NCI-H2227 treated with DMSO at 0.1 percent for 48 hours (cell line): ENCODE results near the gene SIRT5.

Experiments
- DNase-seq: peaks from one replicate; lab custom pipeline; 2025; lab: John Stamatoyannopoulos, UW

SIRT5 gene

DNA sequence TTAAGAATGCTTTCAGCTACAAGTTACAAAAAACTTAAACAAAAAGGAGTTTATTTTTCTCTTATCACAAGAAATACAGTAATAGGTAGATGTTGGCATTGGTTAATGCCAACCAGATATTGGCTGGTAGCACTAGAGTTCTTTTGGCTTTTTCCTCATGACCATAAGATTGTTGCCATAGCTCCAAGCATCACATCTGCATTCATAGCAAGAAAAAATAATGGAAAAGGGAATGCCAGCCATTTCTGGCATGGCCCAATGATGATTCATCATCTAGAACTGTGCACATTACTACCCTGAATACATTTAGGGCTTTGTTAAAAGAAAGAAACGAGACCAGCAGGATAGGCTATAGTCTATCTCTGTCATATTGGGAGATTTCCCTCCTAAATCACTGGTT is 20.8 kb upstream of the SIRT5 start:
- DNase-seq: no peak

GRCh38 chr6:13554929-13555333 is 19.5 kb upstream of the SIRT5 start:
- DNase-seq: peak; percentile 60

DNA sequence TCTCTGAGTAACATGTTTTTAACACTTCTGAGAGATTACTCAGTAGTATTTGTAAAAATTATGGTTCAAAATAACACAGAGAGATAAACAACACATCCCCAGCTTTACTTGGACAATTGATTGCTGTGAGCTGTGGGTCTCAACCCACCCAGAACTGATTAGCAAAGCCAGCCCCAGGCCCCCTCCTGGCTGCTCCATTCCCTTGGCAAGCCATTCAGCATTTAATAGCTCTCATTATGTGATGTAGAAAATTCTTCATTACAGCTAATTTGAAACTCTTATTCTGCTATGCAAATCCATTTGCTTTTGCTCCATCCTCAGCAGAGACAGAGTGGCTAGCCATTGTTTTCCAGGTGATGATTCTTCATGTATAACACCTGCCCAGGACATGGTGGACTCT is 16.6 kb upstream of the SIRT5 start:
- no peak for DNase-seq

GRCh38 chr6:13558718-13559117 is 15.7 kb upstream of the SIRT5 start:
- DNase-seq: no peak

DNA sequence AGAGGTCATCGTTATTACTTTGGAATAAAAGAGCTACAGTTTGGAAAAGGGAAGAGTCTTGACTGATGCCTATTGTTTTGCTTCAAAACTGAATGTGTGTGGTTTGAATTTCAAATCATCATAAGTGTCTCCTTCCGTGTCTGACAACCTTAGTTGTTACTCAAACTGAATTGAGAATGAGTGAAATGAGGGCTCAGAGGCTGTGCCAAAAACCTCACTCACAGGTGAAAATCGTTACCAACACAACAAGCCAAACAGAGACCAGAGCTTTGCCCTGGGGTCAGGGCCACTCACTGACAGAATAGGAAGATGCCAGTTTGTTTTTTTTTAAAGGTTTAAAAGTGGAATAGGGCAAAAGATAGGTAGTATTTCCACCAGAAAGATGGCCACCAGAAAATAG is 15.2 kb upstream of the SIRT5 start:
- DNase-seq: no peak

- no peak for DNase-seq
These were observed 14.3 kb upstream of the SIRT5 start for GRCh38 chr6:13559968-13560650.

DNA sequence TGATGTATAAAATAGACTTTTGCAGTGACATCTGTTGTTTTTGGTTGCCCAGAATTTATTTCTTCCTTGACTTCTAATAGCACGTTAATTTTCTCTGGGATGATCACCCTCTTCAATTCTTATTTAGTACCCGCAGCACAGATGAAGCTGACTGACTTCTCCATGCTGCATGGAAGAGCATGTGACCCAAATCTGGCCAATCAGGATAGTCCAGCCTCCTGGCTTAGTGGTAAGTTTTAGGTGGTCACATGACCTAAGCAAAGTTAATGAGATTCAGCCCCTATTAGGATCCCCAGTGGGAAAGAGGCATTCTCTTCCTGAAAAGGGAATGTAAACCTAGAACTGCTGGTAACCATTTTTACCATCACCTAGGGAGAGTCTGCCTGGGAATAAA is 13.8 kb upstream of the SIRT5 start:
- no peak for DNase-seq

DNA sequence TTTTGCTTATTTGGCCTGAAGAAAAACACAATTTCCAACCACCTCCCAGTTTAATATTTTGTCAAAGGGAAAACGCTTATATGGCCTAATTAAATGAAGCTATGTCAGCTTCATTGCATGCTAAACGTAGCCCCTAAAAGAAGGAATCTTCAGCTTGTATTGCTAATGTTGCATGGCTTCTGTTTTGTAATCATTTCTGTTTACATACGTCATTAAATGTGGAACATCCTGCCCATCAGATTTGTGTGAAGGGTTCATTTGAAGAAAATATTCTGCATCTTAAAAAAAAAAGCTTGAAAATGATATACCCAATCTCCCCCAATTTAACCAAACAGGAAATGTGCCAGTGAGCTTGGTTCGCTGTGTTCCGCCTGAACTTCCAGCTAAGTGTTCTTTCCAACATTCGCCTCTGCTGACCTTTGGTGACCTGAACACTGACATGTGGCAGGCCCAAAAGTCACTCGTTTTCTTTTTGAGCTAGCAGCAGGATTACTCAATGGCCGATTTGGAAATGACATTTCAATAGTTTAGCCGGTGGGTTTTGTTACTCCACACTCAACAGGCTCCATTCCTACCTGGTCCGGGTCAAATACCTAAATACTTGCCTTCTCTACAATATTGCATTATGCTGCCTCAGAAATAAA is 12.7 kb upstream of the SIRT5 start:
- DNase-seq: no peak

- DNase-seq: no peak
These were observed 11.4 kb upstream of the SIRT5 start for GRCh38 chr6:13563009-13563408.

DNA sequence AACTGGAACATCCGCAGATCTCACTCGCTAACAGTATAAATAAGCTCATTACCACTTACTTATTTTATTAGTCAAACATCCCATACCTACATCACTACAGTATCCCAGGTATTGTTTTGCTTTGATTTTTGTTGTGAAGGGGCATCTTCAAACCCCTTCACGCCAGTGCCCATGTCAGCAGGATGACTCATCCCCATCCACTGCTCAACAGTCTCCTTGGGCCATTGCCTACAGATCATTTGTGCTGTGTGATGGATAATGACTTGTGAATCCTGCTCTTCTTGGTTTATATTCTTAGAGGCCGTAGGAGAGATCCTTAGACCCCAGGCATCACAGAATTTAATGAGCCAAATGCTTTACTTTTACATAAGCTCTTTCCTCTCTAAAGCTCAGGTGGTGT is 8.5 kb upstream of the SIRT5 start:
- DNase-seq: no peak

GRCh38 chr6:13566500-13566899 is 7.9 kb upstream of the SIRT5 start:
- no peak for DNase-seq

DNA sequence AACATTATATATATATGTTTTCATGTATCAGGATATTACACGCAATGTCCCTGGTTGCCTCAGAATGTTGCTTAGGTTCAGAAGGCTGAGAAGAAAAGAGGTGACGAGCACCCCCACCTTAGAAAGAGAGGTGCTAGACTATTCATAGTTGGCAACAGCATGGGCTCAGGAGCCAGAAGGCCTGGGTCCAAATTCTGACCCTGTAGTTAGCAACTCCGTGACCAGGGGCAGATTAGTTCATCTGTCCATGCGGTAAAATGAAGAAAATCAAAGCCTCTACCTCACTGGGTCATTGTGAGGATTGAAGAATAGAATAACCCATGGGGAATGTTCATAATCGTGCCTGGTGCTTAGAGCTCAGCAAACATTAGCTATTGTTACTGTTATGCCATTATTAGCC is 5.4 kb upstream of the SIRT5 start:
- no peak for DNase-seq

DNA sequence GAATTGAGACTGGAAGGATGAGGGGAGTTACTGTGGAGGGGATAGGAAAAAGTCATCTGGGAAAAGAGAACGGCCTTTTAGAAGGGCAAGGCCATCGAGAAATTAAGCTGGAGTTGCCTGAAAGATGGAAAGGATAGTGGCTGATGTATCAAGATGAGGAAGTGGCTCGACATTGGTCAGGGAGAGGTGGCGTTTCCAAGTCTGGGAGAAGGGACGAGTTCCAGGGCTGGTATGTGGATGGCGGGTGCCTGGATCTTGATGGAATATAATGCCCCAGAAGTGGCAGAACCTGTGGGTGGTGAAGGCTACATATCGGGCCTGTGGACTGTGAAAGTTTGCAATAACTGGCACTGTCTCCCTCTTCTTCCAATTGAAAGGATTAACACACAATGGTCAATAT is 2.2 kb upstream of the SIRT5 start:
- DNase-seq: no peak

DNA sequence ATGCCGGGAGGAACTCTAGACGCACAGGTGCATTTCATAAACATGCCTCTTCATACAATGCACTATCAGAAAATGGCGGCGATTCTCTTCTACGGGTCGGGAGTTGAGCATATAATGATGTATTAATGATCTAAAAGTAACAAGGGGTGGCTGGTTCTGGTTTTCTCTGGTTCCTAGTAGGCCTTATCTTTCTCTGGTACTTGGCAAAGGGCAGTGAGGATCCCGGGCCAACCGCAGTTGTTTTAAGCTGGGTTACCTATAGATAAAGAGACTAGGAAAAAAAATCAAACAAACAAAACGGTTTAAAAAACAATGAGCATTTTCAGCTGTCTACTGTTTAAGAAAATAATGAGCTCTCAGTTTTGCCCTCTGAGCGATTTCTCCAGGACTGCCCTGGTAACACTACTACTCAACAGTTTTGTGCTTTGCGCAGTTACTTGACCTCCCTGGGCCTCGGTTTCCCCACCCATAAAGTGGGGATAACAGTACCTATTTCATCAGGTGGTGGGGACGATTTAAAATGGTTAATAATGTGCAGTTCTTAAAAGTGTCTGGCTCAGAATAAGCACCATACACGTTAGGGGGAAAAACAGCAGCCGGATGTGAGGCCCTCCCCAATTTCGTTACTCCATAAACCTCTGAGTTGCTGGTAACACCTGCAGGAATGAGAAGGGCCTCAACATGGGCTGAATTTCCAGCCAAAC is 1.3 kb upstream of the SIRT5 start:
- no peak for DNase-seq

DNA sequence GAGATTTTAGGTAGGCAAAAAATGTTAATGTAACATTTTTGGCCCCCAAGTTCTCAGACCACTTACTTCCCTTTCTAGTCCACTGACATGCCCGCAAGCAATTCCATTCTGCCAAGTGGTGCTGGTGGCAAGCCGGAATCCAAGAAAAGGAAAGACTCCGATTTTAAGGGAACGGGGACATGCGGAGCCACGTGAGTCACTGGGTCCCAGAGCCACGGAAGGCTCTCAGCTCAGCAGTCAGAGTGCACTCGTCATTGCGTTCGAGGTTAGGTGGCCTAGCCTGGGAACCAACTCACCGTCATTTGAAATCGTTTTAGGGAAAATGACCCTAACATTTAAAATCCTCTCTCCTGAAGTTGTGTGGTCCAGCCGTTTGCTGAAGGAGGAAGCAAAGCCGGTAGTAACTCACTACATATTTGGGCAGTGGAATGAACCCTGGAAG is 711 bp upstream of the SIRT5 start:
- peak; percentile 54 for DNase-seq

DNA sequence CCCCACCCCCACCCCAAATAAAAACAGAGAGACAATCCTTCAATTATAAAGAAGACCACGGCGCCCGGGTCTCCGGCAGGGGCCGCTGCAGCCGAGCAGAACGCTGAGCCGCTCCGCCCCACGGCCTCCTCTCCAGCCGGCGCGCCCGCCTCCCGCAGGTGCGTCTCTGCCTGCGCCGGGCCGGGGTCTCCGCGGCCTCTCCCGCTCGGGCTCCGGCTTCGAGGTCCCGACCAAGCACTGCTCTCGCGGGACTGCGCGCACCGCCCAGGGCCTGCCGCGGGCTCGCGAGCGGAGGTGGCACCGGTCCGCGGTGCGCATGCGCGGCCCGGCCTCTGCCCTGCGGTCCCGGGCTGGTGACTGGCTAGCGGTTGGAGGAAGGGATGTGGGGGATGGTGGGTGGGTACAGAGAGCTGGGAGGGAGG is 241 bp upstream of the SIRT5 start:
- DNase-seq: peak; percentile 95

GRCh38 chr6:13575377-13575775 is 975 bp downstream of the SIRT5 start:
- DNase-seq: no peak

DNA sequence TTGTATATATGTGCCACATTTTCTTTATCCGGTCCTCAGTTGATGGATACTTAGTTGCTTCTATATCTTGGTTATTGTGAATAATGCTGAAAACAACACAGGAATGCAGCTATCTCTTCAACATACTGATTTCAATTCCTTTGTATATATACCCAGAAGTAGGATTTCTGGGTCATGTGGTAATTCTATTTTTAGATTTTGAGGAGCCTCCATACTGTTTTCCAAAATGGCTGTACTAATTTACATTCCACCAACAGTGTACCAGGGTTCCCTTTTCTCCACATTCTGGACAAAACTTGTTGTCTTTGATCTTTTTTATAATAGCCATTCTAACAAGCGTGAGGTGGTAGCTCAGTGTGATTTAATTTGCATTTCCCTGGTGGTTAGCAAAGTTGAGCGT is 1.6 kb downstream of the SIRT5 start:
- DNase-seq: no peak

DNA sequence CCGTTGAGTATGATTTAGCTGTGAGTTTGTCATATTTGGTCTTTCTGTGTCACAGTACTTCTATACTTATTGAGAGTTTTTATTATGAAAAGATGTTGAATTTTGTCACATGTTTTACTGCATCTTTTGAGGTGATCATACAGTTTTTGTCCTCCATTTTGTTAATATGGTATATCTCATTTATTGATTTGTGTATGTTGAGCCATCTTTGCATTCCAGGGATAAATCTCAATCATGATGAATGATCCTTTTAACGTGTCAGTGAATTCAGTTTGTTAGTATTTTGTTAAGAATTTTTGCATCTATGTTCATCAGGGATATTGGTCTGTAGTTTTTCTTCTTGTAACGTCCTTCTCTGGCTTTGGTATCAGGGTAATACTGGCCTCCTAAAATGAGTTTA is 3.5 kb downstream of the SIRT5 start:
- DNase-seq: no peak

DNA sequence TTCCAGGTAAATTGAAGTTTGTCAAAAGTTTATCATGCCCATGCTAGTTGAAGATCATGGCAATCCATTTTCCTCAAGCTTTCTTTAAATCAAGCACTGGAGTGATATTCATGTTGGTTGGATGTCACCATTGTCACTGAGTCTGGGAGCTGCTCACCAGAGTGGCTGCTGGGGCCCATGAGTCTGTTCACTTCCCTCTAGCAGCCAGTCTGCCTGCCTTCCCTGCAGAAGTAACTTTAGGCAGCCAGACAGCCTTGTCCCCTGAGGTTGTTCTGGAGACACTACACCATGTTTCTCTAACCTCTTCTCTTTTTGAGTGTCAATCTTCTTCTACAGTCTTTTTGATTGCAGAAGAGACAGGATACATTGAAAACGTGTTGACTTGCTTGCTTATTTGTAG is 5.5 kb downstream of the SIRT5 start:
- DNase-seq: no peak

GRCh38 chr6:13581700-13582229 is 7.4 kb downstream of the SIRT5 start:
- no peak for DNase-seq

DNA sequence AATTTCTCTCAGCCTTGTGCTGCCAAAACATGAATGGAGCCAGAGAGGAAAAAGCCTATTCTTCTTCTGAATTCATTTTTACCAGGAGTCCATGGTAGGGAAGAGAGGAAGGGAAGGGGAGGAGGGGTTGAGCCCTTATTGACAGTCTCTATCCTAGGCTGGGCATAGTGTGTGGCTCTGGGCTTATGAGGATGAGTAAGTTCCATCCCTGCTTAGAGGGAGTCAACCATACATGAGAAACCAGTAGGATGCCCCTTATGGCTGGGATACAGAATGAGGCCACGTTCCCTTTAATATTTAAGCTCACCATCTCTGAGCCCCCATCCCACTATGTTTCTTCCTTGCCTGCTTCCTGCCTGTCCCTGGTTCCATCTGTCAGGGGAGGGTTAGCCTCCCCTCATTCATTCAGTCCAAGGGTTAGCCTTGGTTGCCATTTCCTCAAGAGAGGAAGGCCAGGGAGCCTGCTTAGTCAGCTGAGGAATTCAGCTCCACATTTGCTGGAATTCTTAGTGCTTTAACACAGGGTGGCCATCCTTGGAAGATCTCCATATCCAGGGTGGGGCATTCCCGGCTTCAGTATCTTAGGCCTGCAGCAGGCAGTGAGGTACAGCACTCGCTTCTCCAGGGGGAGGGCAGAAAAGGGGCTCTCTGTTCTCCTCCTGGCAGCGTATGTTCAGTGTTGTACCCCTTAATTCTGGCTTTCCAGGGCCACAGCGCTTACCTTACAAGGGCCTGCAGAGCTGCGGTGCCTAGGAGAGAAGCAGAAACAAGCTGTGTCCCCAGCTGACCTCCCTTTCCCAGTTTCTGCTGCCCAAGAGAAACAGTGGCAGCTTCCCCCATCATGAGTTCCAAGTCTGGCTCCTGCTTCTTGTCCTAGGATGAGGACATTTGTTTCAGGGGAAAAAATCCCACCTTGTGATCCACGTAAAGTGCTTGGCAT is 12.5 kb downstream of the SIRT5 start:
- DNase-seq: no peak
